Mammary epithelial cell (primary cell): ENCODE results near the gene KRTAP2-3.

Experiments
- EZH2 ChIP-seq: IDR thresholded peaks from 2 replicates; pipeline ENCODE4 v1.6.1; 2012; ENCODE audit warnings: low read length, inconsistent platforms, borderline replicate concordance
- TF ChIP-seq, protein P1 (sequence below), 2 donors: IDR thresholded peaks in 1 of 2; conservative IDR thresholded peaks in 1 of 2; 2 replicates each; pipeline ENCODE4 v1.5.1; 2011 to 2012; ENCODE audit warnings: inconsistent platforms in 2 of 2, low read length in 2 of 2, mild to moderate bottlenecking in 2 of 2, control low read depth in 1 of 2, low read depth in 1 of 2; ENCODE audit not compliant: insufficient read depth in 1 of 2; ENCODE audit errors: extremely low read depth in 1 of 2

DNA sequence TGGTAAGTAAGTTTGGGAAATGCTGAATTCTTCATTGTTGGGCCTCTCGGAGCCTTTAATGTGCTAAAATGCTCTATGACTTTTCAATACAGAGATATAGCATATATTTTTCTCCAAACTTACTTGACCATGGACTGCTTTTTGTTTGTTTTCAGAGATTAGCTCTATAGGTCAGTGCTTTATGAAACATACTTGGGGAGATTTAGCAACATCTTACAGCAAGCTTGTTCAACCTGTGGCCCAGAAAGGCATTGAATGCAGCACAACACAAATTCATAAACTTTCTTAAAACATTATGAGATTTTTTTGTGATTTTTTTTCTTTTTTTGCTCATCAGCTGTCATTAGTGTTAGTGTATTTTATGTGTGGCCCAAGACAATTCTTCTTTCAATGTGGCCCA, 50.0 kb downstream of the KRTAP2-3 start:
- TF ChIP-seq, protein P1, sequence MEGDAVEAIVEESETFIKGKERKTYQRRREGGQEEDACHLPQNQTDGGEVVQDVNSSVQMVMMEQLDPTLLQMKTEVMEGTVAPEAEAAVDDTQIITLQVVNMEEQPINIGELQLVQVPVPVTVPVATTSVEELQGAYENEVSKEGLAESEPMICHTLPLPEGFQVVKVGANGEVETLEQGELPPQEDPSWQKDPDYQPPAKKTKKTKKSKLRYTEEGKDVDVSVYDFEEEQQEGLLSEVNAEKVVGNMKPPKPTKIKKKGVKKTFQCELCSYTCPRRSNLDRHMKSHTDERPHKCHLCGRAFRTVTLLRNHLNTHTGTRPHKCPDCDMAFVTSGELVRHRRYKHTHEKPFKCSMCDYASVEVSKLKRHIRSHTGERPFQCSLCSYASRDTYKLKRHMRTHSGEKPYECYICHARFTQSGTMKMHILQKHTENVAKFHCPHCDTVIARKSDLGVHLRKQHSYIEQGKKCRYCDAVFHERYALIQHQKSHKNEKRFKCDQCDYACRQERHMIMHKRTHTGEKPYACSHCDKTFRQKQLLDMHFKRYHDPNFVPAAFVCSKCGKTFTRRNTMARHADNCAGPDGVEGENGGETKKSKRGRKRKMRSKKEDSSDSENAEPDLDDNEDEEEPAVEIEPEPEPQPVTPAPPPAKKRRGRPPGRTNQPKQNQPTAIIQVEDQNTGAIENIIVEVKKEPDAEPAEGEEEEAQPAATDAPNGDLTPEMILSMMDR (conservative IDR thresholded peaks at IDR 0.05 in 1 of 2, IDR thresholded peaks at IDR 0.05 in 1 of 2; ENCODE audit: extremely low read depth in 1 of 2, insufficient read depth in 1 of 2, low read depth in 1 of 2, low read length in 2 of 2): no peak
- TF ChIP-seq EZH2: no peak
